ENCODE results near the gene MICU1. TPM values are rescaled to one million over a fixed set of nuclear protein-coding genes. Genes with fewer than 3 reads are reported as not detected.

Gene MICU1
- total RNA-seq, 2 donors from 2014 or later = 44.3 to 51.8 TPM

DNA sequence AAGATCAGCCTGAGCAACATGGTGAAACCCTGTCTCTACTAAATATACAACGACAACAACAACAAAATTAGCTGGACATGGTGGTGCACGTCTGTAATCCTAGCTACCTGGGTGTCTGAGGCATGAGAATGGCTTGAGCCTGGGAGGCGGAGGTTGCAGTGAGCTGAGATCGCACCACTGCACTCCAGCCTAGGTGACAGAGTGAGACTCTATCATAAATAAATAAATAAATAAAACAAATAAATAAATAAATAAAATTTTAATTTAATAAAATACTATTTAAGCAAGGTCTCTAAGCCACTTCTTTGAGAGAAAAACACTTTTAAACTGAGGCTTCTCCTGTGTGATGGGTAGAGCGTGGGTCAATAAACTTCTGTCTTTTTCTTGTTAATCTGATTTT, 38.3 kb downstream of the MICU1 start:
- Histone ChIP-seq H3K27ac (no peak overlapping the region), H3K9ac (ENCODE audit: low read depth in 2 of 2, low read length in 2 of 2) (no peak overlapping the region), H3K27me3 (no peaks in the 10 kb centered on the region), H3K36me3 (no peaks in the 10 kb centered on the region), H3K4me1 (no peaks in the 10 kb centered on the region), H3K4me3 (no peak overlapping the region), H3K9me3 (no peaks in the 10 kb centered on the region)
- TF ChIP-seq, protein P1, sequence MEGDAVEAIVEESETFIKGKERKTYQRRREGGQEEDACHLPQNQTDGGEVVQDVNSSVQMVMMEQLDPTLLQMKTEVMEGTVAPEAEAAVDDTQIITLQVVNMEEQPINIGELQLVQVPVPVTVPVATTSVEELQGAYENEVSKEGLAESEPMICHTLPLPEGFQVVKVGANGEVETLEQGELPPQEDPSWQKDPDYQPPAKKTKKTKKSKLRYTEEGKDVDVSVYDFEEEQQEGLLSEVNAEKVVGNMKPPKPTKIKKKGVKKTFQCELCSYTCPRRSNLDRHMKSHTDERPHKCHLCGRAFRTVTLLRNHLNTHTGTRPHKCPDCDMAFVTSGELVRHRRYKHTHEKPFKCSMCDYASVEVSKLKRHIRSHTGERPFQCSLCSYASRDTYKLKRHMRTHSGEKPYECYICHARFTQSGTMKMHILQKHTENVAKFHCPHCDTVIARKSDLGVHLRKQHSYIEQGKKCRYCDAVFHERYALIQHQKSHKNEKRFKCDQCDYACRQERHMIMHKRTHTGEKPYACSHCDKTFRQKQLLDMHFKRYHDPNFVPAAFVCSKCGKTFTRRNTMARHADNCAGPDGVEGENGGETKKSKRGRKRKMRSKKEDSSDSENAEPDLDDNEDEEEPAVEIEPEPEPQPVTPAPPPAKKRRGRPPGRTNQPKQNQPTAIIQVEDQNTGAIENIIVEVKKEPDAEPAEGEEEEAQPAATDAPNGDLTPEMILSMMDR (IDR thresholded peaks at IDR 0.05) = no peak
- intact Hi-C loops (cut with DNase I) = no loop called here
- DNase-seq = no peak

DNA sequence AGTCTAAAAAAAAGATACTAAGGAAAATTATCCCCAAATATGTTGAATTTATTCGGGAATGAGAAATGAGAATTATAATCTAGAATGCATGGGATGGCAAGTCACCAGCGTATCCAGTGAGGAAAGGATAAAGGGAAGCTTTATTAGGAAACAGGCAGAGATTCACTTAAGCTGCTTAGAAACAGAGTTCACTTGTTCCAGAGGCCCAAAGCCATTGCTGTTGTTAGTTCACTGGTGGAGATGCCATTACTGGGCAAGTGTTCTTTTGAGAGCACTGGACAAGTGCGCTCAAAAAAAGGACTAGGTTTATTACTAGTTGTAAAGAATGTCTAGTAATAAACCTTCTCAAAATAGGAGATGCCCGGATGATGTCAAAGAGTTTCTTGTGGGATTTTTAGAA, 51.2 kb downstream of the MICU1 start:
- Histone ChIP-seq H3K4me1 (no peaks in the 10 kb centered on the region), H3K27ac (no peak overlapping the region), H3K36me3 (no peaks in the 10 kb centered on the region), H3K27me3 (no peaks in the 10 kb centered on the region), H3K4me3 (no peak overlapping the region), H3K9me3 (no peaks in the 10 kb centered on the region), H3K9ac (ENCODE audit: low read depth in 2 of 2, low read length in 2 of 2) (no peak overlapping the region)
- DNase-seq = no peak
- intact Hi-C loops (cut with DNase I) = no loop called here
- TF ChIP-seq, protein P1 (IDR thresholded peaks at IDR 0.05) = no peak

DNA sequence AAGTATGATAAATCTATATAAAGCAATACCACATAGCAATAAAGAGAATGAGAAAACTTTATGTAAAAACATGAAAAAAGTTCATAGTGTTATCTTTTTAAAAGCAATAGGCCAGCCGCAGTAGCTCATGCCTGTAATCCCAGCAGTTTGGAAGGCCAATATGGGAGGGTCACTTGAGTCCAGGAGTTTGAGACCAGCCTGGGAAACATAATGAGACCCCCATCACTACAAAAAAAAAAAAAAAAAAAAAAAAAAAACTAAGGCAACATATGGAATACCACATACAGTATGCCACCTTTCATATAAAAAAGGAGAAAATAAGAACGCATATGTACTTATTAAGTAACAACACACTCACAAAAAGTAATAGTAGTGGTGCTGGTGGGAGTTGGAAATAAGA, 52.8 kb downstream of the MICU1 start:
- H3K36me3 ChIP-seq = no peaks in the 10 kb centered on the region
- no peaks in the 10 kb centered on the region for H3K4me1 ChIP-seq
- no peak overlapping the region for H3K9ac ChIP-seq (ENCODE audit: low read depth in 2 of 2, low read length in 2 of 2)
- no peaks in the 10 kb centered on the region for H3K9me3 ChIP-seq
- H3K27ac ChIP-seq = no peak overlapping the region
- TF ChIP-seq, protein P1 (IDR thresholded peaks at IDR 0.05) = no peak
- H3K4me3 ChIP-seq = no peak overlapping the region
- no peaks in the 10 kb centered on the region for H3K27me3 ChIP-seq
- no peak for DNase-seq
- intact Hi-C loops (cut with DNase I) = no loop called here

DNA sequence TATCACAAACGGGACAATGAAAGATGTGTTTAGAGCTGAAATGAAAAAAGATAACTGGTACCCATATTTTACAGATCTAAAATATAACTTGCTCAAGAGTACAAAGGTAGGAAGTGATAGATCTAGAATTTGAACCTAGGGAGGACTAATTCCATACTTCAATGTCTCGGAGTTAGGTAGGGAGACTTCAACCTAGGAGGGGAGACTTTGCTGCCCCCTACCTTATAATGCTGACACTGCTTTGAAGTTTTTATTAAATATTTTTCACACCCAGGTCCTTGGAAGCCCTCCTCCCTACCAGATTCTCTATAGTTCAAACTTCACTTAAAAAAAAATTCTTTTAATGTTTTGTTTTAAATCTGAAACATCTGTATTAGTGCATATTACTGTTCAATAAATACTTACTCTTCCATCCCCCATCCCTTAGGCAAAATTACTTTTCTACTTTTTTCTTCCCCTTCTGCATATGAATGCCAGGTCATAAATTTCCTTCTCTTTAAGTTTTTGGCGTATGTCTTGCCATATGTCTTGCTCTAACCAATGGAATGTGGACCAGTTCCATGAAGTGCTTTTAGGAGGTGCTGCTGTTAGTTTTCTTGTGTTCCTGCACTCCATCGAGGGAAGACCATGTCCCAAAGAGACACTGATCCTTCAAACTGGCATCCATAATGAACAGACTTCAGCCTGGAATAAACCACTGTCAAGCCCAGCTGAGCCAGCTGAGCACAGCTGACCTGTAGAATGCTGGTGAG, 57.8 kb downstream of the MICU1 start:
- TF ChIP-seq, protein P1 (IDR thresholded peaks at IDR 0.05) = no peak
- no peak overlapping the region for H3K27ac ChIP-seq
- H3K27me3 ChIP-seq = no peaks in the 10 kb centered on the region
- no peak overlapping the region for H3K4me3 ChIP-seq
- no peak overlapping the region for H3K9ac ChIP-seq (ENCODE audit: low read depth in 2 of 2, low read length in 2 of 2)
- H3K36me3 ChIP-seq = no peaks in the 10 kb centered on the region
- DNase-seq = no peak
- intact Hi-C loops (cut with DNase I) = no loop called here
- no peaks in the 10 kb centered on the region for H3K9me3 ChIP-seq
- H3K4me1 ChIP-seq = no peaks in the 10 kb centered on the region

DNA sequence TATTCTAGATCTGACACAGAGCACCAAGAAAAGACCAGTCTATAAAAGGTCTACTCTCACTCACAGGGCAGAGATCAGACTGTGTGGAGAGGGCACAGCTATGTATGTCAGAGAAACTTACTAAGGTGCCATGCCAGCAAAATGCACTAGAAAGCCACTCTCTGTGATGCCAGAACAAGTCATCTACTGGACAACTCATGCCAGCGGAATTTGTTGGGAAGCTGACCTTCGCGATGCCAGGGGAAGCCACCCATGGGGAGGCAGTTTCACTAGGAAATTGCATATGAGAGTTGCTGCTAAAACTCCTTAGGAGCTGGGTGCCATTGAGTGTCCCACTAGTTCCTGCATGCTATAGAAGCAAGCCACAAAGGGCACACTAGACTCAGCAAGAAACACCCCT, 58.5 kb downstream of the MICU1 start:
- H3K9ac ChIP-seq (ENCODE audit: low read depth in 2 of 2, low read length in 2 of 2) = no peak overlapping the region
- H3K27me3 ChIP-seq = no peaks in the 10 kb centered on the region

More for the DNA sequence above, 58.5 kb downstream of the MICU1 start:
- Histone ChIP-seq H3K4me1 (no peaks in the 10 kb centered on the region), H3K27ac (no peak overlapping the region), H3K36me3 (no peaks in the 10 kb centered on the region), H3K9me3 (no peaks in the 10 kb centered on the region), H3K4me3 (no peak overlapping the region)
- TF ChIP-seq, protein P1 (IDR thresholded peaks at IDR 0.05) = no peak
- no peak for DNase-seq
- intact Hi-C loops (cut with DNase I) = no loop called here

All from colonic mucosa (tissue), 4 donors.